PFSK-1 (cell line): ENCODE data around the gene DCUN1D4.

Experiments
- FOXP2 ChIP-seq: optimal IDR thresholded peaks from 2 replicates; pipeline ENCODE3; 2011; ENCODE audit warnings: borderline replicate concordance, control low read depth, inconsistent platforms; ENCODE audit not compliant: insufficient read depth; ENCODE audit errors: extremely low read length, extremely low read depth
- POLR2AphosphoS5 ChIP-seq: IDR thresholded peaks from 2 replicates; pipeline ENCODE4 v1.6.1; 2012; ENCODE audit warnings: low read depth, mild to moderate bottlenecking, control low read depth, low read length, moderate library complexity
- SIN3A ChIP-seq: IDR thresholded peaks from 2 replicates; pipeline ENCODE4 v1.6.1; 2012; ENCODE audit warnings: mild to moderate bottlenecking, low read length, moderate library complexity, borderline replicate concordance; ENCODE audit not compliant: insufficient read depth
- TAF1 ChIP-seq: IDR thresholded peaks from 2 replicates; pipeline ENCODE4 v1.6.1; 2012; ENCODE audit warnings: low read length, control low read depth, borderline replicate concordance; ENCODE audit not compliant: insufficient read depth
- TF ChIP-seq, protein P1 (sequence below), 2 experiments: IDR thresholded peaks; 2 replicates each; pipeline versions ENCODE4 v1.6.1 to v1.8.0; 2011 to 2012; ENCODE audit warnings: low read depth in 2 of 2, low read length in 2 of 2, control low read depth in 1 of 2, inconsistent platforms in 1 of 2, mild to moderate bottlenecking in 1 of 2, moderate library complexity in 1 of 2; ENCODE audit not compliant: insufficient read depth in 1 of 2

DCUN1D4 gene

GRCh38 chr4:51835079-51835478 lies 7.9 kb upstream of the DCUN1D4 start:
- TF ChIP-seq SIN3A (no peak), TAF1 (no peak), POLR2AphosphoS5 (no peak), FOXP2 (no peak)
- TF ChIP-seq, protein P1, sequence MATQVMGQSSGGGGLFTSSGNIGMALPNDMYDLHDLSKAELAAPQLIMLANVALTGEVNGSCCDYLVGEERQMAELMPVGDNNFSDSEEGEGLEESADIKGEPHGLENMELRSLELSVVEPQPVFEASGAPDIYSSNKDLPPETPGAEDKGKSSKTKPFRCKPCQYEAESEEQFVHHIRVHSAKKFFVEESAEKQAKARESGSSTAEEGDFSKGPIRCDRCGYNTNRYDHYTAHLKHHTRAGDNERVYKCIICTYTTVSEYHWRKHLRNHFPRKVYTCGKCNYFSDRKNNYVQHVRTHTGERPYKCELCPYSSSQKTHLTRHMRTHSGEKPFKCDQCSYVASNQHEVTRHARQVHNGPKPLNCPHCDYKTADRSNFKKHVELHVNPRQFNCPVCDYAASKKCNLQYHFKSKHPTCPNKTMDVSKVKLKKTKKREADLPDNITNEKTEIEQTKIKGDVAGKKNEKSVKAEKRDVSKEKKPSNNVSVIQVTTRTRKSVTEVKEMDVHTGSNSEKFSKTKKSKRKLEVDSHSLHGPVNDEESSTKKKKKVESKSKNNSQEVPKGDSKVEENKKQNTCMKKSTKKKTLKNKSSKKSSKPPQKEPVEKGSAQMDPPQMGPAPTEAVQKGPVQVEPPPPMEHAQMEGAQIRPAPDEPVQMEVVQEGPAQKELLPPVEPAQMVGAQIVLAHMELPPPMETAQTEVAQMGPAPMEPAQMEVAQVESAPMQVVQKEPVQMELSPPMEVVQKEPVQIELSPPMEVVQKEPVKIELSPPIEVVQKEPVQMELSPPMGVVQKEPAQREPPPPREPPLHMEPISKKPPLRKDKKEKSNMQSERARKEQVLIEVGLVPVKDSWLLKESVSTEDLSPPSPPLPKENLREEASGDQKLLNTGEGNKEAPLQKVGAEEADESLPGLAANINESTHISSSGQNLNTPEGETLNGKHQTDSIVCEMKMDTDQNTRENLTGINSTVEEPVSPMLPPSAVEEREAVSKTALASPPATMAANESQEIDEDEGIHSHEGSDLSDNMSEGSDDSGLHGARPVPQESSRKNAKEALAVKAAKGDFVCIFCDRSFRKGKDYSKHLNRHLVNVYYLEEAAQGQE (IDR thresholded peaks at IDR 0.05; ENCODE audit: insufficient read depth in 1 of 2, low read depth in 2 of 2, low read length in 2 of 2) = no peak

- no peak for TF ChIP-seq POLR2AphosphoS5
Measured at GRCh38 chr4:51835855-51836254, 7.1 kb upstream of the DCUN1D4 start.

DNA sequence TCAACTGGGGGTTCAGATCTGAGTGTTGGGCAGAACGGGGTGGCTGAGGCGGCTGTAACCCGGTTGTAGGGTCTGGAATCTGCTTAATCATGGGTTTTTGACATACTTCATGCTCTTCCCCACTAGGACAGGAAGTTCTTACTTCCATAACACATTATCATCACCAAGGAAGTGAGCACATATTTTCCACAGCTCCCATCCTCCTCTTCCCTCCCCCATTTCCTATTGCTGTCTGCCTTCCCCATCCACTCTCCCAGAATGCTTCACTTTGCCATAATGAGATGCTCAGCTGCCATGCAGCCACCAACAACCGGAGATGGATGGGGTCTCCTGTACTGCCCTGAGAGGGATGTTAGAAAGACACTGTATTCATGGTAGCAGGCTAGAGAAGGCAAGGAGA lies 6.4 kb upstream of the DCUN1D4 start:
- TF ChIP-seq POLR2AphosphoS5 (no peak), FOXP2 (no peak), TAF1 (no peak)
- TF ChIP-seq, protein P1 (IDR thresholded peaks at IDR 0.05; ENCODE audit: insufficient read depth in 1 of 2, low read depth in 2 of 2, low read length in 2 of 2) = no peak

DNA sequence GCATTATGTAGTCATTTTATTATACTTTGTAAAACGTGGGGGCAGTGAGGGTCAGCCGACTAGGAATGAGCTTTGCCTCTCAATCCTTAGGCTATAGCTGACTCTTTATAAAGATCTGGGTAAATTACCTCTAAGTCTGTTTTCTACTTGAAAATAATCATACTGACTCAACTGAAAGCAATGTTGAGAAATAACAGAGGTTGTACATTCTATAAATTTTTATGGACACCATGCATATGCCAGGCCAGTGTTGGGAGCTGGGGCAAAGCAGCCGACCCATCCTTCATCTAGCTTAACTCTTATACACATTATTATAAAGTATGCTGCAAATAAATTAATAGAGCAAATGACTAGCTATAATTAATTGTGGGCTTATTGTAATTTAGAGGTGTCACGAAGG lies 2.2 kb upstream of the DCUN1D4 start:
- TF ChIP-seq TAF1 (no peak), SIN3A (no peak), FOXP2 (no peak), POLR2AphosphoS5 (no peak)
- TF ChIP-seq, protein P1 (IDR thresholded peaks at IDR 0.05; ENCODE audit: insufficient read depth in 1 of 2, low read depth in 2 of 2, low read length in 2 of 2) = no peak

DNA sequence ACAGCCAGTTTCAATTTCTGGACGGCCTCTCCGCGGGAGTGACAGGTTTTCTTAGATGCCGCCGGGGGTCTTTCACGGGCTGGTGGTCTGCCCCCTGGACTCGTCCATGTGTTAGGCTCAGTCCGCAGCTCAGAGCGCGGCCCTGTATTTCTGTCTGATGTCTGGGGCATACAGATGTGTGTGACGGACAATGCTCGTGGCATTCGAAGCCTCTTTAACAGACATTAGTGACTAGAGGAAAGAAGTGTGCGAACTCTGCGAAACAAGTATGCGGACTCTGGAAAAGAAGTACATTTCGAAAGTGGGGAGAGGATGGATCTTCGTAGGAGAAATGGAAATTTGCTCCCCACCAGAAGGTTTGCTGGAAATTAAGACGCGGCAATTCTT lies 793 bp upstream of the DCUN1D4 start:
- TF ChIP-seq, protein P1 (IDR thresholded peaks at IDR 0.05; ENCODE audit: insufficient read depth in 1 of 2, low read depth in 2 of 2, low read length in 2 of 2) = no peak
- TF ChIP-seq TAF1 = no peak
- no peak for TF ChIP-seq FOXP2
- no peak for TF ChIP-seq POLR2AphosphoS5
- no peak for TF ChIP-seq SIN3A
